Mucosa of descending colon (tissue), 3 donors: ENCODE data around the gene PAEP. TPM values are rescaled to one million over a fixed set of nuclear protein-coding genes. Genes with fewer than 3 reads are reported as not detected.
A peak's percentile ranks its signal among the peaks of the same experiment; 100 is the strongest.
"Not testable (repeated sequence)": the region's sequence is repeated elsewhere in the genome, so short reads cannot be mapped to it uniquely, and the experiment has no call there.

Source experiments
- ATAC-seq: fragments of 200-7000 bp; cut with Tn5 transposase; one replicate; pipeline ENCODE4 v1.9.1; 2020; ENCODE audit warnings: mild to moderate bottlenecking, moderate library complexity
- DNase-seq, 3 donors: peaks; one replicate each; pipeline ENCODE4 v3.0.0-alpha.2; 2020
- H3K36me3 ChIP-seq: fragments of 200-600 bp; one replicate; pipeline ENCODE4 v1.8.0; 2021; ENCODE audit warnings: low read depth, mild to moderate bottlenecking
- H3K4me1 ChIP-seq: fragments of 200-600 bp; one replicate; pipeline ENCODE4 v1.8.0; 2021; ENCODE audit warnings: low read depth, mild to moderate bottlenecking
- H3K4me3 ChIP-seq: fragments of 200-600 bp; one replicate; pipeline ENCODE4 v1.8.0; 2021; ENCODE audit warnings: mild to moderate bottlenecking
- H3K9me3 ChIP-seq: fragments of 200-600 bp; one replicate; pipeline ENCODE4 v1.8.0; 2021; ENCODE audit warnings: mild to moderate bottlenecking
- intact Hi-C, 2 donors: fragments of 100-400 bp; cut with DNase I in 1 of 2; cut with micrococcal nuclease in 1 of 2; formaldehyde crosslinking; loops; one replicate each; pipeline versions ENCODE4 v1.11.0 to v1.11.1; 2022; cut with DNase I, micrococcal nuclease
- total RNA-seq, 3 donors: library from RNA; stranded (reverse); fragmentation: NEBNext Ultra II Directional in 2 of 3; extraction: Animal tissue kit (Norgen Biotek cat#: 25700) in 2 of 3; gene quantifications; one replicate each; pipeline versions ENCODE4 v1.2.1 to v1.2.4, GENCODE V29; 2021 to 2023
- TF ChIP-seq, protein P1 (sequence below): fragments of 200-600 bp; IDR thresholded peaks from one replicate; pipeline ENCODE4 v1.8.0; 2022; ENCODE audit warnings: antibody characterized with exemption, mild to moderate bottlenecking
- donor health status: DM: no; HTN: no; CAD: no; lungs with moderate emphysema.
- donor health status: DM: no; HTN: no; CAD: no.
- donor health status: DM: no; HTN: yes; CAD: no.

PAEP gene
- total RNA-seq, 3 donors from 2014 or later, result not detected

DNA sequence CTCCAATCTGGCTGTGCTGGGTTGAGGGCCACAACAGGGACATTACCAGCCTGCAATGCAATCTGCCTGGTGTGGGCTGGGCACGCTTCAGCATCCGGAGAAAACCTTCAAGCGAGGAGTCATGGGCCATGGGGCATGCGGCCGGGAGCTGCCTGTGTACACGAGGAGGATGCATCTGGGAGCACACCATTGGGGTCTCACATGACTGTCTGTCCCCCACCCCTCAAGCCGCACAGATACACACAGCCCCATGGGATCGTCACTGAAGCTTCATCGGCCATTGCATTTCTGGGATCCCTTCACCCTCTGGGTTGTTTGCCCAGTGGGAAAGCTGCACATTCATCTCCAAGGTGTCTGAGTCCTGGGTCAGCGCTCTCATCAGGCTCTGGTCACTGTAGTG, 30.5 kb upstream of the PAEP start:
- no peak overlapping the region for H3K4me3 ChIP-seq
- no peaks in the 10 kb centered on the region for H3K4me1 ChIP-seq
- TF ChIP-seq, protein P1, sequence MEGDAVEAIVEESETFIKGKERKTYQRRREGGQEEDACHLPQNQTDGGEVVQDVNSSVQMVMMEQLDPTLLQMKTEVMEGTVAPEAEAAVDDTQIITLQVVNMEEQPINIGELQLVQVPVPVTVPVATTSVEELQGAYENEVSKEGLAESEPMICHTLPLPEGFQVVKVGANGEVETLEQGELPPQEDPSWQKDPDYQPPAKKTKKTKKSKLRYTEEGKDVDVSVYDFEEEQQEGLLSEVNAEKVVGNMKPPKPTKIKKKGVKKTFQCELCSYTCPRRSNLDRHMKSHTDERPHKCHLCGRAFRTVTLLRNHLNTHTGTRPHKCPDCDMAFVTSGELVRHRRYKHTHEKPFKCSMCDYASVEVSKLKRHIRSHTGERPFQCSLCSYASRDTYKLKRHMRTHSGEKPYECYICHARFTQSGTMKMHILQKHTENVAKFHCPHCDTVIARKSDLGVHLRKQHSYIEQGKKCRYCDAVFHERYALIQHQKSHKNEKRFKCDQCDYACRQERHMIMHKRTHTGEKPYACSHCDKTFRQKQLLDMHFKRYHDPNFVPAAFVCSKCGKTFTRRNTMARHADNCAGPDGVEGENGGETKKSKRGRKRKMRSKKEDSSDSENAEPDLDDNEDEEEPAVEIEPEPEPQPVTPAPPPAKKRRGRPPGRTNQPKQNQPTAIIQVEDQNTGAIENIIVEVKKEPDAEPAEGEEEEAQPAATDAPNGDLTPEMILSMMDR, result no peak
- no peaks in the 10 kb centered on the region for H3K9me3 ChIP-seq
- intact Hi-C loops, result no loop called here
- DNase-seq (no peak), ATAC-seq (no peak)
- H3K36me3 ChIP-seq, result no peaks in the 10 kb centered on the region

DNA sequence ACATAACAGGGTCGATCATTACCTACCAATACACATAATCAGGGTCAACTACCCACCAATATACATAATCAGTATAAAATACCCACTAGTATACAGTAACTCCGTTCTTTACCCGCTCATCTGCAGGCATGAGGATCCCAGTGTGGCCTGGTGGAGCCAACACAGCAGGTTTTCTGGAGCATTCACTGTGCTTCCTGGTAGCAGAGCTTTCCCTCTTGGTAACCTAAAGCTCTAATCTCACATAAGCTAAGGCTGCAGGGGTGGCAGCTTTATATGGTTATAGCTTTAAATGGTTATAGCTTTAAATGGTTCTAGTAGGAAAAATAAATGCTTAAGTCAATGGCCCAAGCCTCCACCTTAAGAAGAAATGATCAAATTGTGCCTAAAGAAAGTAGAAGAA, 28.4 kb upstream of the PAEP start:
- intact Hi-C loops, result no loop called here
- no peak for DNase-seq

DNA sequence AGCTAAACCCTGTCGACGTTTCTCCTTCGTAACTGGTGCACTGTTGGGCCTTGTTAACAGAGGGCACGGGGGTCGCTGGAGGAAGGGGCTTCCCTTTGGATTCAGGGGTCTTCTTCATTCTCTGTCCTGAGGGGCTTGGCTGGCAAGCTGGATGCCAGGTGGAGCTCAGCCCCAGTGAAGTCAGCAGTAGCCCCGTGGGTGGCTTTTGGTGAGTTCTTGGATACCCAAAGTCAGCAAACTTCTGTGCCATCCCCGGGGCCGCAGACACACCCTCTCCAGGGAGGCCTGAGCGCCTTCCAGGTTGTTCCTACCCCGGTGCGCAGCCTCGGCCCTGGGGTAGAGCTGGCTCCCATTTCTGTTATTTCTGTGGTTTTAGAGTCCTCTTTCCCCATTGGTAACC, 27.9 kb upstream of the PAEP start:
- intact Hi-C loops, result no loop called here
- H3K36me3 ChIP-seq, result no peaks in the 10 kb centered on the region
- ATAC-seq, result no peak
- no peak overlapping the region for H3K4me3 ChIP-seq
- no peaks in the 10 kb centered on the region for H3K4me1 ChIP-seq
- TF ChIP-seq, protein P1, result no peak
- H3K9me3 ChIP-seq, result no peaks in the 10 kb centered on the region
- no peak for DNase-seq

More for the DNA sequence above, 28.4 kb upstream of the PAEP start:
- TF ChIP-seq, protein P1, result no peak
- Histone ChIP-seq H3K36me3 (no peaks in the 10 kb centered on the region), H3K4me3 (no peak overlapping the region), H3K9me3 (no peaks in the 10 kb centered on the region), H3K4me1 (no peaks in the 10 kb centered on the region)
- no peak for ATAC-seq

- peak; percentile 30 for ATAC-seq
- DNase-seq, intact Hi-C loops, H3K9me3 ChIP-seq, H3K4me1 ChIP-seq, H3K36me3 ChIP-seq, H3K4me3 ChIP-seq: not testable (repeated sequence)
These were observed 27.3 kb upstream of the PAEP start for GRCh38 chr9:135534192-135534711.

- H3K4me1 ChIP-seq, DNase-seq, ATAC-seq, H3K4me3 ChIP-seq, H3K36me3 ChIP-seq, H3K9me3 ChIP-seq, intact Hi-C loops: not testable (repeated sequence)
These were observed 26.7 kb upstream of the PAEP start for GRCh38 chr9:135534826-135535225.

DNA sequence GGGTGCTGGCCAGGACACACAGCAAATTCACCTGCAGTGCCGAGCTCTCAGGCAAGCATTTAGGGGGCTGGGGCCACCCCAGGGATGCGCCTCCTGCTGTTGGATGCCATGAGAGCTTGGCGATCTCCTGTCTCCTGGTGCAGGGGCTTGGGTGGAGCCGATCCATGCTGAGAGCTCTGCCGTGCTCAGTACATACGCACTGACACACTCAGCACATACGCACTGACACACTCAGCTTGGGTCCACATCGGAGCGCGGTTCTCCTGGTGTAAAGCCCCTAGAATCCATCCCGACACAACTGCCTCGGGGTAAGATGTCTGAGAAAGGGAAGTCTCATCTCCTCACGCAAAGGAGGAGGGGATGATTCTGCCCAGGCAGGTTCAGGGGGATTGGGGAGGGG, 25.9 kb upstream of the PAEP start:
- H3K4me1 ChIP-seq, H3K4me3 ChIP-seq, H3K9me3 ChIP-seq, DNase-seq, H3K36me3 ChIP-seq, intact Hi-C loops, ATAC-seq: not testable (repeated sequence)

DNA sequence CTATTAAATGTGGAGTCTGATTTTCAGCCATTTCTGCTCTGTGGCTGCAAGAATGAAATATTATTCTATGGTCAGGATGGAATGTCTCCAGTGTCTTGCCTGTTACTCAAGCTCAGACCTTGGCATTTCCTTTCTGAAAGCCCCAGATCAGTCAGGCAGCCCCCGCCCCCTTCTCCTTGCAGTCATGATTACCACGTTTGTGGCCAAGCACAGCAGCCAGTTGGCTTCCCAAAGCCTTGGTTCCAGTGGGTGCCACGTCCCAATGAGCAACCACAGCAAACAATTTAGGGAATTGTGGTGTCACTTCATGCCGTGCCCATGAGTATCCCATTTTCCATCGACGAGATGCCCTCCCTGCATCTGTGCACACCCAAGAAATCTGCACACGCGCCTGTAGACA, 25.3 kb upstream of the PAEP start:
- Histone ChIP-seq H3K9me3 (no peaks in the 10 kb centered on the region), H3K4me3 (no peak overlapping the region), H3K36me3 (no peaks in the 10 kb centered on the region), H3K4me1 (no peaks in the 10 kb centered on the region)
- TF ChIP-seq, protein P1, result no peak
- ATAC-seq, result no peak
- DNase-seq, result no peak
- intact Hi-C loops, result no loop called here

- H3K4me3 ChIP-seq, DNase-seq, H3K4me1 ChIP-seq, intact Hi-C loops, H3K9me3 ChIP-seq, ATAC-seq, H3K36me3 ChIP-seq: not testable (repeated sequence)
These were observed 18.2 kb upstream of the PAEP start for GRCh38 chr9:135543262-135543894.
